SJCRH30 (cell line): ENCODE results near the gene GLI1. TPM values are rescaled to one million over a fixed set of nuclear protein-coding genes. Genes with fewer than 3 reads are reported as not detected.
"Not testable (repeated sequence)": the region's sequence is repeated elsewhere in the genome, so short reads cannot be mapped to it uniquely, and the experiment has no call there.

Experiments
- DNase-seq, 2 experiments: peaks; one replicate each; pipeline ENCODE4 v3.0.0-alpha.2; 2015 to 2020
- H3K27ac ChIP-seq: fragments of 250-450 bp; sonication (Bioruptor Pico); 2 replicates; pipeline ENCODE4 v1.5.1; 2020; ENCODE audit warnings: mild to moderate bottlenecking, moderate library complexity
- H3K27me3 ChIP-seq: fragments of 250-450 bp; sonication (Bioruptor Pico); 2 replicates; pipeline ENCODE4 v1.5.1; 2020; ENCODE audit warnings: mild to moderate bottlenecking, moderate library complexity
- H3K36me3 ChIP-seq: fragments of 250-450 bp; sonication (Bioruptor Pico); 2 replicates; pipeline ENCODE4 v1.5.1; 2020; ENCODE audit warnings: mild to moderate bottlenecking, moderate library complexity
- H3K4me1 ChIP-seq: fragments of 250-450 bp; sonication (Bioruptor Pico); 2 replicates; pipeline ENCODE4 v1.5.1; 2020; ENCODE audit warnings: mild to moderate bottlenecking, moderate library complexity
- H3K4me3 ChIP-seq: fragments of 250-450 bp; sonication (Bioruptor Pico); 2 replicates; pipeline ENCODE4 v1.5.1; 2020; ENCODE audit warnings: mild to moderate bottlenecking, moderate library complexity
- H3K9me3 ChIP-seq: fragments of 250-450 bp; sonication (Bioruptor Pico); replicated peaks from 2 replicates; pipeline ENCODE4 v1.5.1; 2020; ENCODE audit warnings: mild to moderate bottlenecking, moderate library complexity
- total RNA-seq: library from RNA; depleted of rRNA; stranded (reverse); fragments of >200 nt; shearing (Covaris generic); gene quantifications from 2 replicates; pipeline ENCODE4 v1.2.3, GENCODE V29; 2014

Gene GLI1
- total RNA-seq, 1 experiment from 2014 or later = 174 TPM

DNA sequence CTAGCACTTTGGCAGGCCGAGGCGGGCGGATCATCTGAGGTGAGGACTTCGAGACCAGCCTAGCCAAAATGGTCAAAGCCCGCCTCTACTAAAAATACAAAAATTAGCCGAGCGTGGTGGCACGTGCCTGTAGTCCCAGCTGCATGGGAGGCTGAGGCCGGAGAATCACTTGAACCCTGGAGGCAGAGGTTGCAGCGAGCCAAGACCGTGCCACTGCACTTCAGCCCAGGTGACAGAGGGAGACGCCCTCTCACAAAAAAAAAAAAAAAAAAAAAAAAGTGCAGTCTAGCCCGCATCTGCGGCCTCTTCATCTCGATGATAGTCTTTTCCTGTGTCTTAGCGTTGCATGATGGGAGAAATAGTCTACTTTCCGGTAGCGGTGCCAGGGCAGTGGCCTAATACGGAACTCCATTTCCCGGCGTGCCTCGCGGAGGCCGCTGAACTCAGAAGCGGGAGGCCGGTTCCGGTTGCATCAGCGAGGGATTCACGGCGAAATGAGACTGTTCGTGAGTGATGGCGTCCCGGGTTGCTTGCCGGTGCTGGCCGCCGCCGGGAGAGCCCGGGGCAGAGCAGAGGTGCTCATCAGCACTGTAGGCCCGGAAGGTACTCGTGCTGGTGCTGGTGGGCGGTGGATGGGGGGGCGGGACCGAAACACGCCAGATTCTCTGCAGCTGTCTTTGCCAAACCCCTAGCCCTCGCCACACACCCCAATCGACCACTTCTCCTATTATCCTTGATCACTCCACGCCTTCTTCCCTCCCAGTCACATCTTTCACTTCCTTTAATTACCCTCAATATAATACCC, 28.2 kb downstream of the GLI1 start, which contains the start of gene MARS1:
Gene MARS1 (plus strand): TSS at position 472 of the 805 bp plus-strand sequence. CDS start 23 bp downstream, at position 495.
- Histone ChIP-seq H3K27ac (peak within 1 kb of the TSS; percentile 68), H3K4me3 (peak within 1 kb of the TSS; percentile 87), H3K27me3 (no peaks in the 10 kb centered on the region), H3K4me1 (peaks cover 19% of the 10 kb centered on the region), H3K36me3 (peaks cover 36% of the 10 kb centered on the region), H3K9me3 (no peaks in the 10 kb centered on the region; the same call in 1 of the 2 replicates)
- DNase-seq = peak; percentile 100

DNA sequence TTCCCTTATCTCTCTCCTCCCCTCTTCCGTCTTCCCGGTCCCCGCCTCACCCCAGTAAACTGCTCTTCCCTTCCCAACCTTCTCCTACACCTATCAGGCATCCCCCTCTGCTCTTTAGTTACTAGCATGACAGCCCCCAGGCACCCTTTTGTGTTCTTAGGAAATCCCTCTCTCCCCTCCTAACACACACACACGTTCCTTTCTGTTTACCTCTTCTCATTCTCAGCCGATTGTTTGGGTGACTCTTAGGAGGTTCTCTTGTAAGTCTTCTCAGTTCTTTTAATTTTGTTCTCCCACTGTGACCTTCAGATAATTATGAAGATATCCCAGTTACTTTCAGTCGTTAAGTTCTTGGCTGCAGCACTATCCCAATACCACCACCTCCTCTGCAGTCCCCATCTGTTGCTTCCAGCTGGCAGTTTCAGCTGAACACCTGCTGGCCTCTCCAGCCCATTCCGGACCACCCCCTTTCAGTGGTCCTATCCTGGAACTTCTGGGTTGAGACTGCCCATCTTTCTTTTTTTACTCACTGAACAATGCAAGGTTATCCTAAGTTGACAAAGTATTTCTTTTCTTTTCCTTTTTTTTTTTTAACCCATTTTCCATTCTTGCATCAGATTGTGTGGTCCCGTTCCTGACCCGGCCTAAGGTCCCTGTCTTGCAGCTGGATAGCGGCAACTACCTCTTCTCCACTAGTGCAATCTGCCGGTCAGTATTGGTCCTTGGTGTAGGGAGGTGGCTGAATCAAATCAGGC, 29.0 kb downstream of the GLI1 start:
- H3K27ac ChIP-seq = peak overlapping the region; percentile 68
- peak overlapping the region; percentile 87 for H3K4me3 ChIP-seq
- H3K36me3 ChIP-seq = peaks cover 39% of the 10 kb centered on the region
- DNase-seq = peak; percentile 88 to 89
- no peaks in the 10 kb centered on the region for H3K27me3 ChIP-seq
- peaks cover 11% of the 10 kb centered on the region for H3K4me1 ChIP-seq
- H3K9me3 ChIP-seq = no peaks in the 10 kb centered on the region; the same call in 1 of the 2 replicates

DNA sequence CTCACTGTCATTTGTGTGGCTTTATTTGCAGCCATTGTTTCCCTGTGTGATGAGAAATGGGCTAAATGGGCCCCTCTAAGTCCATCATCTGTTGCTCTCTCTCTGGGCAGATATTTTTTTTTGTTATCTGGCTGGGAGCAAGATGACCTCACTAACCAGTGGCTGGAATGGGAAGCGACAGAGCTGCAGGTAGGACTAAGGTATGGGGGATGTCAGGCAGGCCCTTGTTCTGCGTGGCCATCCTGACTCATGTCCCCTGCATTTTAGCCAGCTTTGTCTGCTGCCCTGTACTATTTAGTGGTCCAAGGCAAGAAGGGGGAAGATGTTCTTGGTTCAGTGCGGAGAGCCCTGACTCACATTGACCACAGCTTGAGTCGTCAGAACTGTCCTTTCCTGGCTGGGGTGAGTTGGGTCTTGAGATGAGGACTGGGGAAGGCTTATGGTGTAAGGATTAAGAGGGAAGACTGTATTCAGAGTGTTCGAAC, 29.6 kb downstream of the GLI1 start:
- H3K9me3 ChIP-seq = no peaks in the 10 kb centered on the region; the same call in 1 of the 2 replicates
- H3K27me3 ChIP-seq = no peaks in the 10 kb centered on the region
- peaks cover 10% of the 10 kb centered on the region for H3K4me1 ChIP-seq
- no peak overlapping the region for H3K27ac ChIP-seq
- H3K4me3 ChIP-seq = peak overlapping the region; percentile 87
- no peak for DNase-seq
- peaks cover 44% of the 10 kb centered on the region for H3K36me3 ChIP-seq

DNA sequence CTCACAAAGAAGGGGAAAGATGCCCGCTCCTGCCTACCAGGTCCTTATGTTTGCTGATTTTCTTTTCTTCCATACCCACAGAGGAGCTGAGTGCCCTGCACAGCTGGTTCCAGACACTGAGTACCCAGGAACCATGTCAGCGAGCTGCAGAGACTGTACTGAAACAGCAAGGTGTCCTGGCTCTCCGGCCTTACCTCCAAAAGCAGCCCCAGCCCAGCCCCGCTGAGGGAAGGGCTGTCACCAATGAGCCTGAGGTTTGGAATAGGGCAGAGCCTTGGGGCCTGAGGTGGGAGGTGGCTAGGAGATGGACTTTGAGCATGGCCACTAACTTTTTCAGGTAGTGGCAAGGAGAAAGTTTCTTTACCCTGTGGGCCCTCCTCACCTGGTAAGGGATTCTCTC, 30.5 kb downstream of the GLI1 start:
- no peaks in the 10 kb centered on the region; the same call in 1 of the 2 replicates for H3K9me3 ChIP-seq
- DNase-seq = no peak
- no peak overlapping the region for H3K27ac ChIP-seq
- no peak overlapping the region for H3K4me3 ChIP-seq
- peaks cover 47% of the 10 kb centered on the region for H3K36me3 ChIP-seq
- peaks cover 10% of the 10 kb centered on the region for H3K4me1 ChIP-seq
- H3K27me3 ChIP-seq = no peaks in the 10 kb centered on the region

DNA sequence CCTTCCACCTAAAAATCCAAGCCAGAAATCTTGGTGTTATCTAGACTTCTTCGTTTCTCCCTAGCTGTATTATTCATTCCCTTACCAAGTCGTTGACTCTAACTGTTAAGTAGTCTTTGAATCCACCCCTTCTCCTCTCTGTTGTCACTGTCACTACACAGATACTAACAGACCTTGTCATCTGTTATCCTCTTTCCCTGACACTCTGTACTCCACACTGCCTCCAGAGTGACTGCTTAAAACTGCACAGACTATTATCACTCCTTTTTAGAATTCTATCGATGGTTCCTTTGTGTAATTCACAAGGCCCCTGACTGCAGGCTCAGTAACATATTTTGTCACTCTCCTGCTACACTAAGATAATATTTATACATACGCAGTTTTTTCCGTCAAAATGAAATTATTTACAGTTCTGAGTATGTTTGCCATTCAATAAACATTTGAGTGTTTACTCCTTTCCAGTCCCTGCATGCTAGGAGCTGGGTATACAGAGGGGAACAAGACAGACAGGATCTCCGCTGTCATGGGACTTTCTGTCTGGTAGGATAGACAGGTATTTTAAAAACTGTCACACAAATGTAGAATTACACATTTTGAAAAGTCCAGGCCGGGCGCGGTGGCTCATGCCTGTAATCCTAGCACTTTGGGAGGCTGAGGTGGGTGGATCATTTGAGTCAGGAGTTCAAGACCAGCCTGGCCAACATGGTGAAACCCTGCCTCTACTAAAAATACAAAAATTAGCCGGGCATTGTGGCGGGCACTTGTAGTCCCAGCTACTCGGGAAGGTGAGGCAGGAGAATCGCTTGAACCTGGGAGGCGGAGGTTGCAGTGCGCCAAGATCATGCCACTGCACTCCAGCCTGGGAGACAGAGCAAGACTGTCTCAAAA, 32.1 kb downstream of the GLI1 start:
- no peaks in the 10 kb centered on the region; the same call in 1 of the 2 replicates for H3K9me3 ChIP-seq
- peak in 1 of 2 experiments; percentile 67 for DNase-seq
- no peak overlapping the region for H3K4me3 ChIP-seq
- H3K27me3 ChIP-seq = no peaks in the 10 kb centered on the region
- peaks cover 10% of the 10 kb centered on the region for H3K4me1 ChIP-seq
- H3K36me3 ChIP-seq = peaks cover 57% of the 10 kb centered on the region
- H3K27ac ChIP-seq = no peak overlapping the region

DNA sequence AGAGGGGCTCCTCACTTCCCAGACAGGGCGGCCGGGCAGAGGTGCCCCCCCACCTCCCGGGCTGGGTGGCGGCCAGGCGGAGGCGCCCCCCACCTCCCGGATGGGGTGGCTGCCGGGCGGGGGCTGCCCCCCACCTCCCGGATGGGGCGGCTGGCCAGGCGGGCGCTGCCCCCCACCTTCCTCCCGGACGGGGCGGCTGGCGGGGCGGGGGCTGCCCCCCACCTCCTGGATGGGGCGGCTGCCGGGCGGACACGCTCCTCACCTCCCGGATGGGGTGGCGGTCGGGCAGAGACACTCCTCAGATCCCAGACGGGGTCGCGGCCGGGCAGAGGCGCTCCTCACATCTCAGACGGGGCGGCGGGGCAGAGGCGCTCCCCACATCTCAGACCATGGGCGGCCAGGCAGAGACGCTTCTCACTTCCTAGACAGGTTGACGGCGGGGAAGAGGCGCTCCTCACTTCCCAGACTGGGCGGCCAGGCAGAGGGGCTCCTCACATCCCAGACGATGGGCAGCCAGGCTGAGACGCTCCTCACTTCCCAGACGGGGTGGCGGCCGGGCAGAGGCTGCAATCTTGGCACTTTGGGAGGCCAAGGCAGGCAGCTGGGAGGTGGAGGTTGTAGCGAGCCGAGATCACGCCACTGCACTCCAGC, 35.6 kb downstream of the GLI1 start:
- DNase-seq, H3K27ac ChIP-seq, H3K4me1 ChIP-seq, H3K27me3 ChIP-seq, H3K9me3 ChIP-seq, H3K4me3 ChIP-seq: not testable (repeated sequence)
- H3K36me3 ChIP-seq = peaks cover 77% of the 10 kb centered on the region

DNA sequence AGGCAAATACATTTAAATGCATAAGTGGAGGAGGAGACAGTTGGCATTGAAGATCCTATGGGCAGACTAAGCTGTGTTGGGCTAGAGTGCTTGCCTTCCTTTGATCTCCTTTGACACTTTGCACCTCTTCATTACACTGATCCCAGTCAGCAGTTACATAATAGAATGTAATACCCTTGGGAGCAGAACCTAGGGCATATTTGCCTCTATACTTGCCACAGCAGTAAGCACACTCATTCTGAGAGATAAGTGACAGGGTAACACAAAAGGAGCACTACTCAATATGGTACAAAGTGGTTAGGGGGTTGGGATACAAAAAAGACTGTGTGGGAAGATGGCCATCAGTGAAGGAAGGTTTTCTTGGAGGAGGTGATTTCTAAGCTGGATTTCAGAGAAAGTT, 37.2 kb downstream of the GLI1 start:
- DNase-seq = no peak
- no peak overlapping the region for H3K27ac ChIP-seq
- H3K36me3 ChIP-seq = peaks cover 79% of the 10 kb centered on the region
- no peaks in the 10 kb centered on the region; the same call in 1 of the 2 replicates for H3K9me3 ChIP-seq
- H3K4me1 ChIP-seq = no peaks in the 10 kb centered on the region
- H3K27me3 ChIP-seq = no peaks in the 10 kb centered on the region
- no peak overlapping the region for H3K4me3 ChIP-seq

DNA sequence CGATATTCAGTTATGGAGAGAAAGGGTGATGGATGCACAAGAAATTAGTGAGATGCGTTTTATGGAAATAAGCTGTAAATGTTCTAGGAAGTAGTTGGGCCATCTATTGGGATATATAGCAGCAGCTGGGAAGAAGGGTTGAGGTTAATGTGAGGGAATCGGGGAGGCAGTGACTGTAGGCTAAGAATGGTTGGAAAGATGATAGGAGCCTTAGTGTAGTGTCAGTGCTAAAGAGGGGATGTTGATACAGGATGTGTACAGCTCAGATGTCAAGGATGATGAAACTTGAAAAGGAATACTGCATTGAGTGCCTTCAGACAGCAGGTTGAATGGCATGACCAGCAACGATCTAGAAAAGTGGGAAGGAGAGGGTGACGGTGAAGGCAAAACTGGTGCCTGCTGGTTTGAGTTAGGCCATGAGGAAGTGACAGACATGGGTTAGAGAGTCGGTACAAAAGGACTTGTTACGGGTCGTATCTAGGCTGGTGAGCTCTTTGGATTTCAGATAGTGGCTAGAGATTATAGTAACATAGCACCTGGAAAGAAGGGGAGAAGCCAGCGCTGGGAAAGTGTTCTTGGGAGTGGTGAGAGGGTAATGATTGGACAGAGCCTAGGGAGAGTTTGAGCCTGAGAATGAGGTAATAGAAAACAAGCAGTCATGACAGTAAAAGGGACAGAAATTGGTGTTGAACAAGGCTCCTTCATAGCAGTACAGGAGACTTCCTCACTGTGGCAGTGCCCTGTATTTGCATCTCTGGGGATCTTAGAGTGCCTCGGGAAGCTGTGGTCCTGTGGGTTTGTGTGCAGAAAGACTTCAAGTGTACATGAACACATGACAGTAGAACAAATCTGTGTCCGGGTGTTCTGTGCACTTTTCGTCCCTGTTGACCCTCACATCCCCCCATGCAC, 37.9 kb downstream of the GLI1 start:
- no peak overlapping the region for H3K27ac ChIP-seq
- H3K4me3 ChIP-seq = no peak overlapping the region
- no peaks in the 10 kb centered on the region for H3K4me1 ChIP-seq
- H3K9me3 ChIP-seq = no peaks in the 10 kb centered on the region; the same call in 1 of the 2 replicates
- peaks cover 80% of the 10 kb centered on the region for H3K36me3 ChIP-seq
- no peak for DNase-seq
- no peaks in the 10 kb centered on the region for H3K27me3 ChIP-seq

DNA sequence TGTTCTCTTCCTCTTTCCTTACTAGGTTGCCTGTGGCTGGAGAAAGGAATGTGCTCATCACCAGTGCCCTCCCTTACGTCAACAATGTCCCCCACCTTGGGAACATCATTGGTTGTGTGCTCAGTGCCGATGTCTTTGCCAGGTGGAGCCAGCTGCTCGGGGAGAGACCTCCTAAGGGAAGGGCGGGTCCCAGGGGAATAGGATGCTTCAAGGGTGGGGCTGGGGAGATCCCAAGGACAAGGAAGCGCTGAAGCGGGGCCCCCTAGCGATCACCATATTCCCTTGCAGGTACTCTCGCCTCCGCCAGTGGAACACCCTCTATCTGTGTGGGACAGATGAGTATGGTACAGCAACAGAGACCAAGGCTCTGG, 38.5 kb downstream of the GLI1 start:
- H3K27me3 ChIP-seq = no peaks in the 10 kb centered on the region
- peaks cover 79% of the 10 kb centered on the region for H3K36me3 ChIP-seq
- no peaks in the 10 kb centered on the region for H3K4me1 ChIP-seq
- H3K4me3 ChIP-seq = no peak overlapping the region
- H3K9me3 ChIP-seq = no peaks in the 10 kb centered on the region
- peak in 1 of 2 experiments; percentile 66 for DNase-seq
- no peak overlapping the region for H3K27ac ChIP-seq

DNA sequence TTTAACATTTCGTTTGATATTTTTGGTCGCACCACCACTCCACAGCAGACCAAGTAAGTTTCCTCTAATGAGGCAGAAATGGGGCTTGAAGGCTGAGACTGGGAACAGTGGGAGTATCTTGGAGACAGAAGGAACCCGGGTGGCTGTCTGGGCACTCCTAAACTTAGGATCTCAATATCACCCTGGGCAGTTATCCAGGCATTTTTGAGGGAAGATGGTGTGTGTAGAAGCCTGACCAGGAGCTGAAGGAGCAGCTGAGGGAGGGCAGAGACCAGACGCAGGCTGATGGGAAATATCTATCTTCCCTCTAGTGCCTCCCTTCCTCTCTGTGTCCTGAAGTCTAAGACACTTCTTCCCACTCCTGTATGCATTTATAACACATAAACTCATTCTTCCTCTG, 39.0 kb downstream of the GLI1 start:
- Histone ChIP-seq H3K9me3 (no peaks in the 10 kb centered on the region), H3K27ac (no peak overlapping the region), H3K27me3 (no peaks in the 10 kb centered on the region), H3K4me1 (no peaks in the 10 kb centered on the region), H3K4me3 (no peak overlapping the region), H3K36me3 (peaks cover 83% of the 10 kb centered on the region)
- DNase-seq = no peak

DNA sequence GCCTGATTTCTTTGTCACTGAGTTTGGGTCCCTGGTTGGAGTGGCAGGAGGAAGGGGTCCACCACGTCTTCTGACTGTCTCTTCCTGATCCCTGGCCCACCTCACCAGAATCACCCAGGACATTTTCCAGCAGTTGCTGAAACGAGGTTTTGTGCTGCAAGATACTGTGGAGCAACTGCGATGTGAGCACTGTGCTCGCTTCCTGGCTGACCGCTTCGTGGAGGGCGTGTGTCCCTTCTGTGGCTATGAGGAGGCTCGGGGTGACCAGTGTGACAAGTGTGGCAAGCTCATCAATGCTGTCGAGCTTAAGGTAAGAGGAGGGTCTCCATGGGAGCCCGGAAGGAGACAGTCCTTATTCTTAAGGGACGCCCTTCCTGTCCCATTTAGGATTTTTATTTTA, 40.6 kb downstream of the GLI1 start:
- DNase-seq = no peak
- peaks cover 92% of the 10 kb centered on the region for H3K36me3 ChIP-seq

DNA sequence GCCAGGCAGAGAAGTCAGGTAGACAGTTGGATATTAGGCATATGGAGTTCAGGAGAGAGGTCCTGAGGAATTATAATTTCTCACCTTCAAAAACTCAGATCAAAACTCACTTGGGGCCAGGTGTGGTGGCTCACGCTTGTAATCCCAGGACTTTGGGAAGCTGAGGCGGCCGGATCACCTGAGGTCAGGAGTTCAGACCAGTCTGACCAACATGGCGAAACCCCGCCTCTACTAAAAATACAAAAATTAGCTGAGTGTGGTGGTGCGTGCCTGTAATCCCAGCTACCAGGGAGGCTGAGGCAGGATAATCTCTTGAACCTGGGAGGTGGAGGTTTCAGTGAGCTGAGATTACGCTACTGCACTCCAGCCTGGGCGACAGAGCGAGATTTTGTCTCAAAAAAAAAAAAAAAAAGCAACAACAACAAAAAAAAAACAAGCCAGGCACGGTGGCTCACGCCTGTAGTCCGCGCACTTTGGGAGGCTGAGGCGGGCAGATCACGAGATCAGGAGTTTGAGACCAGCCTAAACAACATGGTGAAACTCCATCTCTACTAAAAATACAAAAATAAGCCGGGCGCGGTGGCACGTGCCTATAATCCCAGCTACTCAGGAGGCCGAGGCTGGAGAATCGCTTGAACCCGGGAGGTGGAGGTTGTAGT, 42.9 kb downstream of the GLI1 start:
- H3K27me3 ChIP-seq, DNase-seq, H3K4me1 ChIP-seq, H3K27ac ChIP-seq, H3K4me3 ChIP-seq, H3K9me3 ChIP-seq: not testable (repeated sequence)
- peaks cover 89% of the 10 kb centered on the region for H3K36me3 ChIP-seq

More for the DNA sequence above, 40.6 kb downstream of the GLI1 start:
- Histone ChIP-seq H3K27me3 (no peaks in the 10 kb centered on the region), H3K4me1 (no peaks in the 10 kb centered on the region), H3K4me3 (no peak overlapping the region), H3K9me3 (no peaks in the 10 kb centered on the region), H3K27ac (no peak overlapping the region)

DNA sequence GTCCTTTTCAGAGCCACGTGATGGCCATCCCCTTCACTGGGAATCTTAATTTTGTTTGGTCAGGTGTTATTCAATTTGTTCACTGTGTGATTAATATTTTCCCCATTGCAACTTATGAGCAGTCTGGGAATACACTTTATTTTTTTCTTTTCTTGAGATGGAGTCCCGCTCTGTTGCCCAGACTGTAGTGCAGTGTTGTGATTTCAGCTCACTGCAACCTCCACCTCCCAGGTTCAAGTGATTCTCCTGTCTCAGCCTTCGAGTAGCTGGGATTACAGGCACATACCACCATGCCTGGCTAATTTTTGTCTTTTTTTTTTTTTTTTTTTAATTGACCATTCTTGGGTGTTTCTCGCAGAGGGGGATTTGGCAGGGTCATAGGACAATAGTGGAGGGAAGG, 47.0 kb downstream of the GLI1 start:
- H3K36me3 ChIP-seq = peaks cover 80% of the 10 kb centered on the region
- DNase-seq, H3K4me3 ChIP-seq, H3K27me3 ChIP-seq, H3K4me1 ChIP-seq, H3K9me3 ChIP-seq, H3K27ac ChIP-seq: not testable (repeated sequence)
